OCI-LY1 (cell line): ENCODE results near the gene MSL3.

Source experiments
- EZH2 ChIP-seq: fragments of 200-600 bp; sonication (generic), shearing (Covaris generic); IDR thresholded peaks from 2 replicates; pipeline ENCODE4 v1.8.0; 2017; ENCODE audit warnings: borderline replicate concordance, mixed run types, mild to moderate bottlenecking, antibody characterized with exemption, low read length, moderate library complexity, mixed read lengths
- TF ChIP-seq, protein P1 (sequence below): fragments of 200-600 bp; sonication (generic), shearing (Covaris generic); IDR thresholded peaks from 2 replicates; pipeline ENCODE4 v1.5.1; 2017; ENCODE audit warnings: mild to moderate bottlenecking, antibody characterized with exemption, low read length, moderate library complexity, mixed read lengths

GRCh38 chrX:11750046-11750445 is 8.0 kb upstream of the MSL3 start:
- TF ChIP-seq, protein P1, sequence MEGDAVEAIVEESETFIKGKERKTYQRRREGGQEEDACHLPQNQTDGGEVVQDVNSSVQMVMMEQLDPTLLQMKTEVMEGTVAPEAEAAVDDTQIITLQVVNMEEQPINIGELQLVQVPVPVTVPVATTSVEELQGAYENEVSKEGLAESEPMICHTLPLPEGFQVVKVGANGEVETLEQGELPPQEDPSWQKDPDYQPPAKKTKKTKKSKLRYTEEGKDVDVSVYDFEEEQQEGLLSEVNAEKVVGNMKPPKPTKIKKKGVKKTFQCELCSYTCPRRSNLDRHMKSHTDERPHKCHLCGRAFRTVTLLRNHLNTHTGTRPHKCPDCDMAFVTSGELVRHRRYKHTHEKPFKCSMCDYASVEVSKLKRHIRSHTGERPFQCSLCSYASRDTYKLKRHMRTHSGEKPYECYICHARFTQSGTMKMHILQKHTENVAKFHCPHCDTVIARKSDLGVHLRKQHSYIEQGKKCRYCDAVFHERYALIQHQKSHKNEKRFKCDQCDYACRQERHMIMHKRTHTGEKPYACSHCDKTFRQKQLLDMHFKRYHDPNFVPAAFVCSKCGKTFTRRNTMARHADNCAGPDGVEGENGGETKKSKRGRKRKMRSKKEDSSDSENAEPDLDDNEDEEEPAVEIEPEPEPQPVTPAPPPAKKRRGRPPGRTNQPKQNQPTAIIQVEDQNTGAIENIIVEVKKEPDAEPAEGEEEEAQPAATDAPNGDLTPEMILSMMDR: no peak
- no peak for TF ChIP-seq EZH2
